GM10266 (cell line): ENCODE results near the gene DCPS.

ENCODE experiments used
- DNase-seq: peaks from one replicate; pipeline ENCODE4 v3.0.0; 2012; ENCODE audit errors: extremely low spot score
- TF ChIP-seq, protein P1 (sequence below): IDR thresholded peaks from 2 replicates; pipeline ENCODE4 v1.5.1; 2012; ENCODE audit warnings: mild to moderate bottlenecking, low read depth; ENCODE audit not compliant: control insufficient read depth, insufficient read depth; ENCODE audit errors: missing control alignments

Gene DCPS

GRCh38 chr11:126334659-126335462 lies 31.0 kb downstream of the DCPS start:
- TF ChIP-seq, protein P1, sequence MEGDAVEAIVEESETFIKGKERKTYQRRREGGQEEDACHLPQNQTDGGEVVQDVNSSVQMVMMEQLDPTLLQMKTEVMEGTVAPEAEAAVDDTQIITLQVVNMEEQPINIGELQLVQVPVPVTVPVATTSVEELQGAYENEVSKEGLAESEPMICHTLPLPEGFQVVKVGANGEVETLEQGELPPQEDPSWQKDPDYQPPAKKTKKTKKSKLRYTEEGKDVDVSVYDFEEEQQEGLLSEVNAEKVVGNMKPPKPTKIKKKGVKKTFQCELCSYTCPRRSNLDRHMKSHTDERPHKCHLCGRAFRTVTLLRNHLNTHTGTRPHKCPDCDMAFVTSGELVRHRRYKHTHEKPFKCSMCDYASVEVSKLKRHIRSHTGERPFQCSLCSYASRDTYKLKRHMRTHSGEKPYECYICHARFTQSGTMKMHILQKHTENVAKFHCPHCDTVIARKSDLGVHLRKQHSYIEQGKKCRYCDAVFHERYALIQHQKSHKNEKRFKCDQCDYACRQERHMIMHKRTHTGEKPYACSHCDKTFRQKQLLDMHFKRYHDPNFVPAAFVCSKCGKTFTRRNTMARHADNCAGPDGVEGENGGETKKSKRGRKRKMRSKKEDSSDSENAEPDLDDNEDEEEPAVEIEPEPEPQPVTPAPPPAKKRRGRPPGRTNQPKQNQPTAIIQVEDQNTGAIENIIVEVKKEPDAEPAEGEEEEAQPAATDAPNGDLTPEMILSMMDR: no peak
- no peak for DNase-seq

DNA sequence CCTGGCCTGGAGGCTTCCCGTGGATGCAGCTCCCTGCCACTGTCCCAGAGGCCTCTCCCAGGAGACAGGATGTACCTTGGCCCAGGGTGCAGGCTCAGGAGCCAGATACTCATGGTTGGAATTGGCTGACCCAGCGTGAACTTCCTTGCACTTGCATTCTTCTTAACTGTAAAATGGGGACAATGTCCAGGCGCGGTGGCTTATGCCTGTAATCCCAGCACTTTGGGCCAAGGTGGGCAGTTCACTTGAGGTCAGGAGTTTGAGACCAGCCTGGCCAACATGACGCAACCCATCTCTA lies 31.6 kb downstream of the DCPS start:
- DNase-seq: no peak
- TF ChIP-seq, protein P1: no peak

DNA sequence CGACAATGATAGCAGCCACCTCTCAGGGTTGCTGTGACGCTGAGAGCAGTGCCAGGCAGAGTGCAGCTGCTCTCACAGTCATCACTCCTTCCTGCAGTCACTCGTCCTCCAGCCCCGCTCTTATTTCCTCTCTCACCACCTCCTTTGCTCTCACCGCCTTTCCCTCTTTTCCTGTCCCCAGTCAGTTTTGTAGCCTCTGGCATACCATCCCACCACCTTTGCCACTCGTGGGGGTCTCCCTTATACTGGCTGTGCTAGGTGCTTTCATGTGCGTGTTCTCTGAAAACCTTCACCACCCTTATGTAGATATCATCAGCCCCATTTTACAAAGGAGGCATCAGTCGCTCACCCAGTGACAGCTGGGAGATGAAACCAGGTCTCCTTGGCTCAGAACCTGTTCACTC lies 32.3 kb downstream of the DCPS start:
- DNase-seq: no peak
- TF ChIP-seq, protein P1: no peak

DNA sequence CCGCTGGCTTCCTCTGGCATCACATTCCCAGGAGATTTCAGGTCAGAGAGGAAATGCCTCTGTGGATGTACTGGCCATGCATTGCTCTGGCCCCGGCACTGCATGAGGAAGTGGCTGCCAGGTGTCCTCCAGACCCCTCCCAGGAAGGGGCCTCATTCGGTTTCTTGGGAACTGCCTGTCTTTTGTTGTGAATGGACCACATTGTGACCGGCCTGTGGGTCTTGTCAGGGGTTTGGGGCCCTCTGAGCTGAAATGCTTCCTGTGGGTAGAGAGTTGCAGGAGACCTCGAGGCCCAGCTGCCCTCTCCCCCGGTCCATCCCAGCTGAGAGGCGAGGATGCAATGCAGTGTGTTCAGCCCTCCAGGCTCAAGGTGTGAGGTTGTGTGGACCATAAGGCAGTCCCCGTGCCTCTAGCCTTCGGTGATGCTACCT lies 32.8 kb downstream of the DCPS start:
- DNase-seq: no peak
- TF ChIP-seq, protein P1: no peak

GRCh38 chr11:126337126-126337473 lies 33.2 kb downstream of the DCPS start:
- DNase-seq: no peak
- TF ChIP-seq, protein P1: no peak

- DNase-seq: no peak
These were observed 33.8 kb downstream of the DCPS start for GRCh38 chr11:126337474-126338241.

More at GRCh38 chr11:126337474-126338241, 33.8 kb downstream of the DCPS start:
- TF ChIP-seq, protein P1: no peak
